SK-N-SH (cell line): Measurements from ENCODE around the gene PAN2.

ENCODE experiments used
- FOXM1 ChIP-seq: IDR thresholded peaks from 2 replicates; pipeline ENCODE4 v1.4.0; 2012; ENCODE audit warnings: low read depth, mild to moderate bottlenecking
- JUND ChIP-seq: IDR thresholded peaks from 2 replicates; pipeline ENCODE4 v1.4.0; 2012
- MXI1 ChIP-seq: IDR thresholded peaks from 2 replicates; pipeline ENCODE4 v1.6.1; 2012; ENCODE audit warnings: mild to moderate bottlenecking, low read depth, low read length, improper control_type of control experiment
- TF ChIP-seq, protein P1 (sequence below): fragments of 200-600 bp; sonication (generic); IDR thresholded peaks from 2 replicates; pipeline ENCODE4 v1.6.1; 2017; ENCODE audit warnings: antibody characterized with exemption, mild to moderate bottlenecking, moderate library complexity
- TF ChIP-seq, protein P2 (sequence below): IDR thresholded peaks from 2 replicates; pipeline ENCODE4 v1.6.1; 2012; ENCODE audit warnings: mild to moderate bottlenecking, low read depth, low read length, moderate library complexity

DNA sequence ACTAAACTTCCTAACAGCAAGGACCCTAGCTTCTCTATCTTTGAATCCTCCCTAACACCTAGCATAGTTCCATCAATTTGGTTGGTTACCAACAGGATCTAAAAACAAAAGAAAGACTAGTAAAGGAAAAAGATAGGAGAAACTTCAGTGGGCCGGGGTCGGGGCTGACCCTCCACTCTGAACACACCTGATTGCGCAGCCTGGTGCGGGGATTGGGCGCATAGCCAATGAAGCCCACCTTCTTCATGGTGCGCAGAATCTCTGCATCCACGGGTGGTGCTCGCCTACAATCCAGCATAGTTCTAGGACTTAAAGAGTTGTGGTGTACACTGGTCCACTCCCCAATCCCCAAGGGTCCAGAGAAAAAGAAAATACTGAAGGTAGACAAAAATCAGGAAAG lies 7.7 kb downstream of the PAN2 start:
- TF ChIP-seq JUND (no peak), FOXM1 (no peak), MXI1 (no peak)
- TF ChIP-seq, protein P1, sequence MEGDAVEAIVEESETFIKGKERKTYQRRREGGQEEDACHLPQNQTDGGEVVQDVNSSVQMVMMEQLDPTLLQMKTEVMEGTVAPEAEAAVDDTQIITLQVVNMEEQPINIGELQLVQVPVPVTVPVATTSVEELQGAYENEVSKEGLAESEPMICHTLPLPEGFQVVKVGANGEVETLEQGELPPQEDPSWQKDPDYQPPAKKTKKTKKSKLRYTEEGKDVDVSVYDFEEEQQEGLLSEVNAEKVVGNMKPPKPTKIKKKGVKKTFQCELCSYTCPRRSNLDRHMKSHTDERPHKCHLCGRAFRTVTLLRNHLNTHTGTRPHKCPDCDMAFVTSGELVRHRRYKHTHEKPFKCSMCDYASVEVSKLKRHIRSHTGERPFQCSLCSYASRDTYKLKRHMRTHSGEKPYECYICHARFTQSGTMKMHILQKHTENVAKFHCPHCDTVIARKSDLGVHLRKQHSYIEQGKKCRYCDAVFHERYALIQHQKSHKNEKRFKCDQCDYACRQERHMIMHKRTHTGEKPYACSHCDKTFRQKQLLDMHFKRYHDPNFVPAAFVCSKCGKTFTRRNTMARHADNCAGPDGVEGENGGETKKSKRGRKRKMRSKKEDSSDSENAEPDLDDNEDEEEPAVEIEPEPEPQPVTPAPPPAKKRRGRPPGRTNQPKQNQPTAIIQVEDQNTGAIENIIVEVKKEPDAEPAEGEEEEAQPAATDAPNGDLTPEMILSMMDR = no peak
- TF ChIP-seq, protein P2, sequence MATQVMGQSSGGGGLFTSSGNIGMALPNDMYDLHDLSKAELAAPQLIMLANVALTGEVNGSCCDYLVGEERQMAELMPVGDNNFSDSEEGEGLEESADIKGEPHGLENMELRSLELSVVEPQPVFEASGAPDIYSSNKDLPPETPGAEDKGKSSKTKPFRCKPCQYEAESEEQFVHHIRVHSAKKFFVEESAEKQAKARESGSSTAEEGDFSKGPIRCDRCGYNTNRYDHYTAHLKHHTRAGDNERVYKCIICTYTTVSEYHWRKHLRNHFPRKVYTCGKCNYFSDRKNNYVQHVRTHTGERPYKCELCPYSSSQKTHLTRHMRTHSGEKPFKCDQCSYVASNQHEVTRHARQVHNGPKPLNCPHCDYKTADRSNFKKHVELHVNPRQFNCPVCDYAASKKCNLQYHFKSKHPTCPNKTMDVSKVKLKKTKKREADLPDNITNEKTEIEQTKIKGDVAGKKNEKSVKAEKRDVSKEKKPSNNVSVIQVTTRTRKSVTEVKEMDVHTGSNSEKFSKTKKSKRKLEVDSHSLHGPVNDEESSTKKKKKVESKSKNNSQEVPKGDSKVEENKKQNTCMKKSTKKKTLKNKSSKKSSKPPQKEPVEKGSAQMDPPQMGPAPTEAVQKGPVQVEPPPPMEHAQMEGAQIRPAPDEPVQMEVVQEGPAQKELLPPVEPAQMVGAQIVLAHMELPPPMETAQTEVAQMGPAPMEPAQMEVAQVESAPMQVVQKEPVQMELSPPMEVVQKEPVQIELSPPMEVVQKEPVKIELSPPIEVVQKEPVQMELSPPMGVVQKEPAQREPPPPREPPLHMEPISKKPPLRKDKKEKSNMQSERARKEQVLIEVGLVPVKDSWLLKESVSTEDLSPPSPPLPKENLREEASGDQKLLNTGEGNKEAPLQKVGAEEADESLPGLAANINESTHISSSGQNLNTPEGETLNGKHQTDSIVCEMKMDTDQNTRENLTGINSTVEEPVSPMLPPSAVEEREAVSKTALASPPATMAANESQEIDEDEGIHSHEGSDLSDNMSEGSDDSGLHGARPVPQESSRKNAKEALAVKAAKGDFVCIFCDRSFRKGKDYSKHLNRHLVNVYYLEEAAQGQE = no peak
